IMR-90 (cell line): ENCODE measurements around the gene C1orf56. TPM values are rescaled to one million over a fixed set of nuclear protein-coding genes. Genes with fewer than 3 reads are reported as not detected.
A peak's percentile ranks its signal among the peaks of the same experiment; 100 is the strongest.

Source experiments
- ATAC-seq: fragments of 200-7000 bp; cut with Tn5 transposase; 2 replicates; pipeline ENCODE4 v1.9.1; 2020; ENCODE audit warnings: low read depth, mild to moderate bottlenecking, moderate library complexity
- BruUV-seq: library from RNA; stranded (reverse); fragments of 400-500 nt; replicated peaks from 2 replicates; lab custom pipeline; 2021; lab: Mats Ljungman, UMichigan
- CTCF ChIA-PET: fragments of 300-600 bp; formaldehyde crosslinking; extraction: SDS; loops from one replicate; lab custom pipeline; 2021; ENCODE audit warnings: antibody characterized with exemption; lab: Yijun Ruan, JAX
- POLR2A ChIA-PET: fragments of 300-600 bp; sonication (Branson Sonifier 250); formaldehyde crosslinking; loops from one replicate; lab custom pipeline; 2022; ENCODE audit warnings: antibody characterized with exemption; ENCODE audit not compliant: unreplicated experiment; lab: Charles Lee
- DNase-seq: peaks from one replicate; pipeline ENCODE4 v3.0.0; 2013
- H2AFZ ChIP-seq: replicated peaks from 2 replicates; pipeline ENCODE3; 2013; ENCODE audit warnings: low read length, mild to moderate bottlenecking; ENCODE audit not compliant: poor library complexity
- H2AK5ac ChIP-seq: 2 replicates; pipeline ENCODE4 v1.6.1; 2013; ENCODE audit warnings: low read depth, low read length, inconsistent platforms
- H2AK9ac ChIP-seq: replicated peaks from 2 replicates; pipeline ENCODE3; 2013; ENCODE audit warnings: mild to moderate bottlenecking, low read depth, low read length, moderate library complexity; ENCODE audit not compliant: poor library complexity
- H2BK120ac ChIP-seq: 2 replicates; pipeline ENCODE4 v1.6.1; 2013; ENCODE audit warnings: low read depth, low read length, inconsistent platforms
- H2BK15ac ChIP-seq: 3 replicates; pipeline ENCODE4 v1.6.1; 2013; ENCODE audit warnings: low read depth, low read length, inconsistent platforms
- H2BK20ac ChIP-seq: 2 replicates; pipeline ENCODE4 v1.6.1; 2013; ENCODE audit warnings: low read depth, mild to moderate bottlenecking, inconsistent platforms, low read length, moderate library complexity
- H2BK5ac ChIP-seq: 2 replicates; pipeline ENCODE4 v1.6.1; 2013; ENCODE audit warnings: mild to moderate bottlenecking, low read depth, low read length, inconsistent platforms; ENCODE audit not compliant: poor library complexity, severe bottlenecking
- H3K14ac ChIP-seq: replicated peaks from 2 replicates; pipeline ENCODE4 v1.6.1; 2013; ENCODE audit warnings: low read depth, low read length, inconsistent platforms
- H3K18ac ChIP-seq: 2 replicates; pipeline ENCODE4 v1.6.1; 2013; ENCODE audit warnings: low read depth, low read length, control low read depth
- H3K23ac ChIP-seq: 2 replicates; pipeline ENCODE4 v1.6.1; 2013; ENCODE audit warnings: low read depth, low read length, inconsistent platforms
- H3K27ac ChIP-seq: 2 replicates; pipeline ENCODE4 v1.5.1; 2013; ENCODE audit warnings: mild to moderate bottlenecking, control low read depth, low read length; ENCODE audit not compliant: insufficient read depth
- H3K27me3 ChIP-seq: 2 replicates; pipeline ENCODE4 v1.6.1; 2013; ENCODE audit warnings: low read length; ENCODE audit not compliant: control insufficient read depth, insufficient read depth
- H3K36me3 ChIP-seq: 2 replicates; pipeline ENCODE4 v1.6.1; 2013; ENCODE audit warnings: low read length, mixed read lengths; ENCODE audit not compliant: control insufficient read depth, insufficient read depth
- H3K4ac ChIP-seq: 2 replicates; pipeline ENCODE4 v1.6.1; 2013; ENCODE audit warnings: low read depth, low read length, inconsistent platforms
- H3K4me1 ChIP-seq: 2 replicates; pipeline ENCODE4 v1.6.1; 2013; ENCODE audit warnings: low read length, mixed read lengths; ENCODE audit not compliant: control insufficient read depth, insufficient read depth
- H3K4me2 ChIP-seq: 2 replicates; pipeline ENCODE4 v1.6.1; 2013; ENCODE audit warnings: low read depth, mild to moderate bottlenecking, control low read depth, low read length, moderate library complexity
- H3K4me3 ChIP-seq: 2 replicates; pipeline ENCODE4 v1.5.1; 2013; ENCODE audit warnings: low read depth, mild to moderate bottlenecking, control low read depth, low read length, moderate library complexity; ENCODE audit not compliant: insufficient read depth
- H3K56ac ChIP-seq: 2 replicates; pipeline ENCODE4 v1.6.1; 2013; ENCODE audit warnings: low read length, inconsistent platforms; ENCODE audit not compliant: insufficient read depth; ENCODE audit errors: extremely low read depth
- H3K79me1 ChIP-seq, 2 experiments: 2 replicates each; pipeline ENCODE4 v1.6.1; 2013; ENCODE audit warnings: low read length in 2 of 2, inconsistent platforms in 1 of 2, low read depth in 1 of 2
- H3K9ac ChIP-seq: 2 replicates; pipeline ENCODE4 v1.6.1; 2013; ENCODE audit warnings: low read depth, low read length, control low read depth
- H3K9me1 ChIP-seq: 2 replicates; pipeline ENCODE4 v1.6.1; 2013; ENCODE audit warnings: low read length, inconsistent platforms; ENCODE audit not compliant: insufficient read depth
- H3K9me3 ChIP-seq: 2 replicates; pipeline ENCODE4 v1.6.1; 2013; ENCODE audit warnings: low read length; ENCODE audit not compliant: control insufficient read depth, insufficient read depth
- H4K20me1 ChIP-seq: 2 replicates; pipeline ENCODE4 v1.6.1; 2013; ENCODE audit warnings: low read length, inconsistent platforms; ENCODE audit not compliant: insufficient read depth
- H4K5ac ChIP-seq: 2 replicates; pipeline ENCODE4 v1.6.1; 2013; ENCODE audit warnings: mild to moderate bottlenecking, low read depth, low read length, control low read depth
- H4K8ac ChIP-seq, 2 experiments: 2 replicates each; pipeline ENCODE4 v1.6.1; 2013; ENCODE audit warnings: low read depth in 2 of 2, low read length in 2 of 2, control low read depth in 1 of 2, inconsistent platforms in 1 of 2
- H4K91ac ChIP-seq: 2 replicates; pipeline ENCODE4 v1.6.1; 2013; ENCODE audit warnings: low read depth, low read length, inconsistent platforms; ENCODE audit not compliant: insufficient read depth
- CTCF ChIP-seq: conservative IDR thresholded peaks from 2 replicates; pipeline ENCODE4 v1.5.1; 2012; ENCODE audit warnings: mild to moderate bottlenecking, low read depth, low read length, improper control_type of control experiment
- SMC3 ChIP-seq: fragments of 150-350 bp; IDR thresholded peaks from 2 replicates; pipeline ENCODE4 v1.6.1; 2016; ENCODE audit warnings: low read depth, mild to moderate bottlenecking, antibody characterized with exemption, low read length, moderate library complexity
- WGBS, 2 experiments: methylation state at CpG; one replicate each; pipeline versions ENCODE4 v1.1.5 to v1.1.7; 2013; ENCODE audit warnings: missing lambda C conversion rate in 2 of 2; ENCODE audit not compliant: insufficient read length in 1 of 2; ENCODE audit errors: extremely low coverage in 2 of 2; 5-methylcytosine and 5-hydroxymethylcytosine counted together
- dilution Hi-C: fragments of 300-500 bp; cut with HindIII; formaldehyde crosslinking; loops from one replicate; pipeline ENCODE4 v1.14.3; 2018; ENCODE audit warnings: low sequenced_read_pairs; ENCODE audit not compliant: unreplicated experiment
- in situ Hi-C: fragments of 300-500 bp; cut with MboI; formaldehyde crosslinking; loops from 3 replicates; pipeline ENCODE4 v1.14.3; 2019; ENCODE audit warnings: low sequenced_read_pairs, inconsistent platforms, mixed read lengths
- intact Hi-C: fragments of 100-400 bp; cut with micrococcal nuclease; formaldehyde crosslinking; loops from 2 replicates; pipeline ENCODE4 v1.10.0; 2022
- polyA plus RNA-seq, 3 experiments: library from polyadenylated mRNA; depleted of rRNA; stranded (reverse); fragments of >200 nt; gene quantifications; 2 replicates each; pipeline ENCODE4 v1.2.3, GENCODE V29; 2012; ENCODE audit warnings: low replicate concordance in 1 of 3
- total RNA-seq: library from RNA; depleted of rRNA; stranded (reverse); fragments of >200 nt; gene quantifications from 2 replicates; pipeline ENCODE4 v1.2.3, GENCODE V29; 2012

C1orf56 gene
- total and polyA plus RNA-seq, 2 of the 4 experiments (the other 2 are of a cell fraction): 0.54 to 1.2 TPM

DNA sequence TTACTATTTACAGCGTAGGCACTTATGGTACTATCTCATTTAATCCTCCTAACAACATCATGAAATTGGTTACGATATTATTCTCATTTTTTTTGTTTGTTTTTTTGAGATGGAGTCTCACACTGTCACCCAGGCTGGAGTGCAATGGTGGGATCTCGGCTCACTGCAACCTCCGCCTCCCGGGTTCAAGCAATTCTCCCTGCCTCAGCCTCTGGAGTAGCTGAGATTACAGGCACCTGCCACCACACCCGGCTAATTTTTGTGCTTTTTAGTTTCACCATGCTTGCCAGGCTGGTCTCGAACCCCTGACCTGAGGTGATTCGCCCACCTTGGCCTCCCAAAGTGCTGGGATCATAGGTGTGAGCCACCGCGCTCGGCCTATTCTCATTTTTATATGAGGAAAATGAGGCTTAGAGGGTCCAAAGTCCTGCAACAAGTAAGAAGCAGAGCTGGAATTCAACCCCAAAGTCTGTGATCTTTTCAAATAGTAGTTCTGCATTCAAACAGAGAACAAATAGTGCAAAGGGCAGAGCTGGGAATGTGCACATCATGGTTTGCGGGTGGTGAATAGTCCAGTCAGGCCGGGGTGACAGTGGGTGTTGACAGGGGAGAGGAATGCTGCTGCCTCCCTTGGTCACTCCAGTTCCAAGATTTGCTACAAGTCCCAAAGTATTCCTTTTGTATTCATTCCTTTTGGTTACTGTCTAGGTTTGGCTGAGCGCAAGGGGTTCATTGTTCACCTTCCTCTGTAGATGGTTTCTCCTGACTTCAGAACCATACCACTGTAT is 34.7 kb upstream of the C1orf56 start (continued):
- no peak for TF ChIP-seq SMC3

- peak; percentile 63 for DNase-seq
- H4K8ac ChIP-seq: no peak overlapping the region
- H3K4me2 ChIP-seq: no peak overlapping the region
- no peak overlapping the region for H4K91ac ChIP-seq
- ChIA-PET CTCF (no interaction called here), POLR2A (no interaction called here)
- no peak for TF ChIP-seq CTCF
- no peak overlapping the region for H2BK15ac ChIP-seq
- H4K20me1 ChIP-seq: no peaks in the 10 kb centered on the region
- H3K27me3 ChIP-seq: no peaks in the 10 kb centered on the region
- no TSS peak for BruUV-seq
- no peak overlapping the region for H3K14ac ChIP-seq
- no peak overlapping the region for H2AK5ac ChIP-seq
- H3K4me3 ChIP-seq: no peak overlapping the region
- H2BK20ac ChIP-seq: no peak overlapping the region
- H3K9me3 ChIP-seq: no peaks in the 10 kb centered on the region
- no peak overlapping the region for H4K5ac ChIP-seq
- peaks cover 7 to 31% of the 10 kb centered on the region in 2 experiments for H3K79me1 ChIP-seq
- H3K9ac ChIP-seq: no peak overlapping the region
- WGBS, 2 experiments: 60% methylated on average over 2 of the region's 2 CpGs; no CpG with 5 or more reads in 1 of the 2 experiments
- H3K4me1 ChIP-seq: 0 out of 2 replicates have a peak, but pooled peaks cover 1% of the 10 kb centered on the region
- no peak overlapping the region for H3K27ac ChIP-seq
- no peak overlapping the region for H3K56ac ChIP-seq
- H2AK9ac ChIP-seq: no peak overlapping the region
- H3K9me1 ChIP-seq: peaks cover 1% of the 10 kb centered on the region
- no peak overlapping the region for H3K4ac ChIP-seq
- dilution Hi-C loops: no loop called here
- H3K18ac ChIP-seq: no peak overlapping the region
- intact Hi-C loops: no loop called here
- H2BK120ac ChIP-seq: no peak overlapping the region
- H2BK5ac ChIP-seq: no peak overlapping the region
- in situ Hi-C loops: no loop called here
- no peak overlapping the region for H3K23ac ChIP-seq
- H2AFZ ChIP-seq: no peak overlapping the region
- ATAC-seq: peak; percentile 65
- no peaks in the 10 kb centered on the region for H3K36me3 ChIP-seq
Measured at GRCh38 chr1:151013518-151013917, 34.0 kb upstream of the C1orf56 start.
